Stimulated activated CD8-positive, alpha-beta memory T cell treated with anti-CD3 and anti-CD28 coated beads, Interleukin-4, amount 100 ng/mL, for 24 hours (primary cell): ENCODE measurements around the gene KDELR3.

Experiments used
- DNase-seq: peaks from one replicate; pipeline ENCODE4 v3.0.0-alpha.2; 2020; ENCODE audit warnings: low read depth

Gene KDELR3

DNA sequence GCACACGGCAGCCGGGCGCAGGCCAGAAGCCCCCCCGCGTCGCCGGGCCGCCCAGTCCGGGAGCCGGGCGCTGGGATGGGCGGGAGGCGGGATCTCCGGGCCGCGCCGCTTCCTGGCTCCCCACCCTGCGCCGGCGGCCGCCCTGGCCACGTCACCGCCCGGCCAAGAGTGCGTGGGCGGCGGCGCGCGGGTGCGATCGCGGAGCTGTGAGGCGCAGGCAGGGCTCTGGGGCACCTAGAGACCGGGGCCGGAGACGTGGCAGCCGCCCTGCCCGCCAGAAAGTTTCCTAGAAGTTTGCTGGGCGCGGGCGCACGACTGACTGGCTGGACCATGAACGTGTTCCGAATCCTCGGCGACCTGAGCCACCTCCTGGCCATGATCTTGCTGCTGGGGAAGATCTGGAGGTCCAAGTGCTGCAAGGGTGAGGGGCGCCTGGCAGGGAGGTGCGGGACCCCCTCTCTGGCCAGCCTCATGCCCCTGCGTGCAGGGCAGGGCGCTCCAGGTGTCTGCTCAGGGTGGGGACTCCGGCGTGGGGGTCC, at the start of gene KDELR3:
Gene KDELR3 (plus strand): TSS at position 193 of the 539 bp plus-strand sequence. CDS start 138 bp downstream, at position 331.
- DNase-seq, result peak; percentile 43

GRCh38 chr22:38418589-38418988, 49.3 kb upstream of the KDELR3 start:
- DNase-seq, result no peak

GRCh38 chr22:38419121-38419857, 48.6 kb upstream of the KDELR3 start:
- DNase-seq, result no peak

GRCh38 chr22:38419858-38420160, 48.1 kb upstream of the KDELR3 start:
- DNase-seq, result no peak

GRCh38 chr22:38420734-38421133, 47.2 kb upstream of the KDELR3 start:
- DNase-seq, result no peak

GRCh38 chr22:38422611-38423511, 45.0 kb upstream of the KDELR3 start:
- no peak for DNase-seq

DNA sequence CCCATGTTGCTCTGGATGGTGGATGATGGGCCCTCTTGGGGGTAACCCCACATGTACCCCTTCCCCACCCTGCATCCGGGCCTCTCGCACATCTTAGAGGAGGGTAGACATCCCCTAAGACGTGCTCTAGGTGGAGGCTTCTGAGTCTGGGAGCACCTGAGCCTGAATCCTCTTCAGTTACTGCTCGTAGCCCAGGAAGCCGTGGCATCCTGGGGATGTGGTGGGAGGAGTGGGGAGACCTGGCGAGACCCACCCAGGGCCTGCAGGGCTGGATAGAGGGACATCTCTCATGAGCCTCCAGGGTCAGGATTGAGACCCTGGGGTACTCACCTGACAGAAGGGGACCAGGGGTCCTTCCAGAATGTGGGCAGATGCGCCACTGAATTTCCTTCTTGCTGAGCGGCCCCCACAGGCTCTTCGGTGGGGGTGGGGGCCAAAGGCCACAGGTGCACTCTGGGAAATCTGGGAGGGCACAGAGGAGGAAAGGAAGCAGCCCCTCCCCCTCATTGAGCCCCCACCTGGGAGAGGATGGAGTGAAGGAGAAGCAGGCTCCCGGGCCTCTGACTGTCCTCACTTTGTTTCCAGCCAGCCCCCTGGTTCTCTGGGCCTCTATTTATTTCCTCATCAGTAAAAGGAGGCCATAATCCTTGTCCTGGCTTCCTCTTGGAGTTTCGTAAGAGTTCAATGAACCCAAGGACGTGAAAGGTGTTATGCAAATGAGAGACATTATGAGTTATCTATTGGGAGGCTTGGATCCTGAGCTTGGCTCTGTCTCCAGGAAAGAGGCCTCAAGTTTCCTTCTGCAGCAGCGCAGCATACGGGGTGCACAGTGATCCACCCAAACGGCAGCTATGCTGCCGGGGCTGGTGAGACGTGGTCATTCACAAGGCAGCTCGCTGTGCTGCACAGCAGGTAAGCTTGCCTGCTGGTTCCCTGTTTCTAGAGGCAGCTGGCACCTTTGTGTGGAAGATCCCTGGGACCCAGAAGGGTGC, 44.1 kb upstream of the KDELR3 start:
- DNase-seq, result no peak

DNA sequence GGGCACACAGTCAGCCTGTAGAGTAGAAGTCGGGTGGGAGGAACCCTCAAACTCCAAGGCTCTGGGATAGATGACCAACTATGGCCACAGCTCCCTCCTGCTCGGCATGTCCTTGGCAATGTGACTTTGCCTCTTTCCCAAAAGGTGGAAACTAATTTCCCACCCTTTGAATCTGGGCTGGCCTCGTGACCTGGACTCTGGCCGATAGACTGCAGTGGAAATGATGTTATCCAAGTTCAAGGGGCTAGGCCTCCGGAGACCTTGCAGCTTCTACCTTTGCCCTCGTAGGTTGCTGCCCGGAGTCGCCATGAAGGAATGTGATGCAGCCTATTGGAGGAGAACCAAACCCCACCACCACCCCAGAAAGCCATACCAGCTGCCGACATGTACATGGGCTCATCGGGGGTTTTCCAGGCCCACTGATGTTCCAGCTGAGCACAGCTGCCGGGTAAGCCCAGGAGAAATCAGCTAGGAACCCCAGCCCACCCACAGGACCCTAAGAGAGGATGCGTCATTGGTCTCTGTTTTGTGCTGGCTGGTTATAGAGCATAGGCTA, 43.3 kb upstream of the KDELR3 start:
- no peak for DNase-seq

DNA sequence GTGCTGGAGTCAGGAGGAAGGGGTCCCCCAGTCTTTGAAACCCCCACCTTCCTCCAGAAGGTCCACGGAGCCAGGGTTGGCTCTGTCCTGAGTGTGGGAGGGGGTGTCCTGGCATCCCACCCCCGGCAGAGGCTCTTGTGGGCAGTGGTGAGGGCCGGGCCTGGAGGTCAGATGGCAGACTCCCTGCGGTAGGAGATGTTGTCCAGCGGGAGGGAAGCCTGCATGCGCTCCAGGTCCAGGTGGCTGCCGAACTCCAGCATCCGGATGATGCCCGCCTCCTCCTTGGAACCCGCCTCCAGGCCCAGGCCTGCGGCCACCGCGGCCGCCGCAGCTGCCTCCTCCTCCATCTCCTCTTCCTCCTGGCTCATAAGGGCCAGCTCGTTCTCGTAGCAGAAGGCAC, 41.3 kb upstream of the KDELR3 start:
- no peak for DNase-seq

DNA sequence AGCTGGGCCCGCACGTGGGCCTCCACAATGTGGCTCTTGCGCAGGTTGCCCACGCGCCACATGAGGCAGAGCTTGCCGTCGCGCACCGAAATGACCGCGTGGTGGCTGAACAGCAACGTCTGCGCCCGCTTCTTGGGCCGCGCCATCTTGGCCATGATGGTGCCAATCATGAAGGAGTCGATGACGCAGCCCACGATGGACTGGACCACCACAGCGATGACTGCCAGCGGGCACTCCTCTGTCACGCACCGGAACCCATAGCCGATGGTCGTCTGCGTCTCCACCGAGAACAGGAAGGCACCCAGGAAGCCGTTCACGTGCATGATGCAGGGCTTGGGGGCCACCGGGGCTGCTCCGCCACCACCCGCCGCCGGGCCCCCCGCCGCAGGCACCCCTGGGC, 40.4 kb upstream of the KDELR3 start:
- no peak for DNase-seq

DNA sequence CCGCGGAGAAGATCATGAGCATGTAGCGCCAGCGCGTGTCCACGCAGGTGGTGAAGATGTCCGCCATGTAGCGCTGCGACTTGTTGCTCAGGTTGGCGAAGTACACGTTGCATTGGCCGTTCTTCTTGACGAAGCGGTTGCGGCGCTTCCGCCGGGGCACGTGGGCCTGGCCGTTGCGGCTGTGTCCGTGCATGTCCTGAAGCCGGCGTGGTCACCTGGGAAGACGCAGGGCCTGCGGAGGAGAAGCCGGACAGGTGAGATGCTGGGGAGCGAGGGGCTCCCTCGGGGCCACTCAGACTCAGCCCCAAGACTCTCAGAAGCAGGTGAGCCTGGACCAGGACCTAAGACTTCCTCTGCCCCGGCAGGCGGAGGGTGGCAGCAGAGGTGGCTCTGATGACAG, 40.0 kb upstream of the KDELR3 start:
- DNase-seq, result no peak

DNA sequence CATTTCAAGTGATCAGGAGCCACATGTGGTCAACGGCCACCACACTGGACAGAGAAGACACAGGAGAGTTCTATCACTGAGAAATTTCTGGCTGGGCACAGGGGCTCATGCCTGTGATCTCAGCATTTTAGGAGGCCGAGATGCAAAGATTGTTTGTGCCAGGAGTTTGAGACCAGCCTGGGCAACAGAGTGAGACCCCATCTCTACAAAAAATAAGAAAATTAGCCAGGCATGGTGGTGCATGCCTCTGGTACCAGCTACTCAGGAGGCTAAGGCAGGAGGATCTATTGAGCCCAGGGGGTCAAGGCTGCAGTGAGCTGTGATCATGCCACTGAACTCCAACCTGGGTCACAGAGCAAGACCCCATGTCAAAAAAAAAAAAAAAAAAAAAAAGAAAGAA, 39.2 kb upstream of the KDELR3 start:
- no peak for DNase-seq

GRCh38 chr22:38429499-38430068, 38.3 kb upstream of the KDELR3 start:
- no peak for DNase-seq

- DNase-seq, result no peak
These were observed 36.5 kb upstream of the KDELR3 start for GRCh38 chr22:38431266-38432010.

- no peak for DNase-seq
These were observed 35.6 kb upstream of the KDELR3 start for GRCh38 chr22:38432264-38432663.

GRCh38 chr22:38433871-38434270, 34.0 kb upstream of the KDELR3 start:
- DNase-seq, result no peak

GRCh38 chr22:38435010-38435409, 32.9 kb upstream of the KDELR3 start:
- DNase-seq, result no peak

DNA sequence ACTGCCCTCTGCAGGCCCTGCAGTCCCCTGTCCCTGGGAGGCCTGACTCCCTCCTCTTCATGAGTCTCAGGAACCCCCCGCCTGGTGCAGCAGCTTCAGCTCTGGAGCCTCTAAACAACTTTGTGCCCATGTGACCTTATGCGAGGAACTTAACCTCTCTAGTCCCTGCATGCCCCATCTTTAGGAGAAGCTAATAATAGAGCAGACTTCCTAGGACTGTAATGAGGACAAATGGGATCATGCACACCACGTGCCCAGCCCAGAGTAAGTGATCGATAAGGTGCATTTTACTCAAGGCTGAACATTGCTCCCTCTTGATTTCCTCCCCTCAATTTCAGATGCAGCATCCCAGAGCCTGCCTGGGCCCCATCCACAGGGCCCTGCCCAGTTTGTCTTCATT, 31.9 kb upstream of the KDELR3 start:
- DNase-seq, result no peak

DNA sequence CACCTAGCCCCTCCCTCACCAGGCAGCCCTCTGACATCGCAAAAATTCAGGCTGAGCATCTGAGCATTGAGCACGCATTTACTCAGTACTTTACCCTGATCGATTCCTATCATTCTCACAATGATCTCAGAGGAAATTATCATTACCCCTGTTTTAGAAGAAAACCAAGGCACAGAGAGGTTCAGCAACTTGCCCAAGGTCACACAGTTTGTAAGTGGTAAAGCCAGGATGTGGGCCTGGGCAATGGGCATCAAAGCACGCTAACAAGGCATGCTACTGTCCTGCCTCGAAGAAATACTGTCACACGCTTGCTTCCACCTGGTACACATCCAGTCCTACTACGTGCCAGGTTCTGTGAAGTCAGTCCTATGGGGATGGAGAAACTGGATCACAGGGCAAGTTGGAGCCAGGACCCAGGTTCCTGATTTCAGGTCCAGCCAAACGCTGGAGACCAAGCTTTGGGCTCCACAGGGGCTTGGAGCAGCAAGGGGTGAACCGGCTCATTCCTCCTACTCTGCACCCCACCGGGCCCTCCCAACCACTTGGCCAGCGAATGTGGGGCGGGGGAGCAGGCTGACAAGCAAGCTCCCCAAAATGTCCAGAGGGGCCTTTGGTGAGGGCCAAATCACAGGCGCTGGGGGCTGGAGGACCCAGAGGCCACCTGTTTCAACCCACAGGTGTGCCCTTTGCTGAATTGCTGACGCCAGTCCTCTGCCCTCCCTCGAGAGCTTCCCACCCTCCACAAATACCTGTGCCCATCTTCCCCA, 31.1 kb upstream of the KDELR3 start:
- DNase-seq, result no peak

GRCh38 chr22:38437416-38437815, 30.5 kb upstream of the KDELR3 start:
- no peak for DNase-seq
